ENCODE measurements around the gene FCRL5.
"Not testable (repeated sequence)": the region's sequence is repeated elsewhere in the genome, so short reads cannot be mapped to it uniquely, and the experiment has no call there.

Gene FCRL5

GRCh38 chr1:157487504-157487903, 64.8 kb downstream of the FCRL5 start:
- no peak for DNase-seq (ENCODE audit: low read depth in 1 of 2, low spot score in 1 of 2)

- DNase-seq (ENCODE audit: low read depth in 1 of 2, low spot score in 1 of 2), result no peak
Measured at GRCh38 chr1:157487096-157487495, 65.2 kb downstream of the FCRL5 start.

- DNase-seq (ENCODE audit: low read depth in 1 of 2, low spot score in 1 of 2), result not testable (repeated sequence)
Measured at GRCh38 chr1:157486400-157486799, 65.9 kb downstream of the FCRL5 start.

- DNase-seq (ENCODE audit: low read depth in 1 of 2, low spot score in 1 of 2), result no peak
Measured at GRCh38 chr1:157485793-157486192, 66.5 kb downstream of the FCRL5 start.

GRCh38 chr1:157484573-157484972, 67.7 kb downstream of the FCRL5 start:
- DNase-seq (ENCODE audit: low read depth in 1 of 2, low spot score in 1 of 2), result no peak

GRCh38 chr1:157483635-157484034, 68.7 kb downstream of the FCRL5 start:
- no peak for DNase-seq (ENCODE audit: low read depth in 1 of 2, low spot score in 1 of 2)

- DNase-seq (ENCODE audit: low read depth in 1 of 2, low spot score in 1 of 2), result no peak
Measured at GRCh38 chr1:157482717-157483116, 69.6 kb downstream of the FCRL5 start.

GRCh38 chr1:157482174-157482573, 70.1 kb downstream of the FCRL5 start:
- no peak for DNase-seq (ENCODE audit: low read depth in 1 of 2, low spot score in 1 of 2)

GRCh38 chr1:157478030-157478429, 74.3 kb downstream of the FCRL5 start:
- DNase-seq (ENCODE audit: low read depth in 1 of 2, low spot score in 1 of 2), result no peak

GRCh38 chr1:157477419-157477818, 74.9 kb downstream of the FCRL5 start:
- DNase-seq (ENCODE audit: low read depth in 1 of 2, low spot score in 1 of 2), result no peak

GRCh38 chr1:157472959-157473358, 79.4 kb downstream of the FCRL5 start:
- DNase-seq (ENCODE audit: low read depth in 1 of 2, low spot score in 1 of 2), result no peak

GRCh38 chr1:157472056-157472701, 80.1 kb downstream of the FCRL5 start:
- no peak for DNase-seq (ENCODE audit: low read depth in 1 of 2, low spot score in 1 of 2)

GRCh38 chr1:157471531-157471930, 80.8 kb downstream of the FCRL5 start:
- no peak for DNase-seq (ENCODE audit: low read depth in 1 of 2, low spot score in 1 of 2)

GRCh38 chr1:157469752-157470675, 82.3 kb downstream of the FCRL5 start:
- DNase-seq (ENCODE audit: low read depth in 1 of 2, low spot score in 1 of 2), result no peak

GRCh38 chr1:157469300-157469699, 83.0 kb downstream of the FCRL5 start:
- DNase-seq (ENCODE audit: low read depth in 1 of 2, low spot score in 1 of 2), result no peak

GRCh38 chr1:157466011-157466410, 86.3 kb downstream of the FCRL5 start:
- DNase-seq (ENCODE audit: low read depth in 1 of 2, low spot score in 1 of 2), result no peak

All from stimulated activated CD4-positive, alpha-beta T cell treated with anti-CD3 and anti-CD28 coated beads, Interleukin-15, amount 100 ng/mL, for 1 hour (primary cell).